G401.6 (cell line): Measurements from ENCODE around the gene PADI1.

Experiments used
- FAIRE-seq: peaks from 2 replicates; lab custom pipeline; 2012; peaks lifted over from hg19 to GRCh38; lab: Jason Lieb, UNC

PADI1 gene

DNA sequence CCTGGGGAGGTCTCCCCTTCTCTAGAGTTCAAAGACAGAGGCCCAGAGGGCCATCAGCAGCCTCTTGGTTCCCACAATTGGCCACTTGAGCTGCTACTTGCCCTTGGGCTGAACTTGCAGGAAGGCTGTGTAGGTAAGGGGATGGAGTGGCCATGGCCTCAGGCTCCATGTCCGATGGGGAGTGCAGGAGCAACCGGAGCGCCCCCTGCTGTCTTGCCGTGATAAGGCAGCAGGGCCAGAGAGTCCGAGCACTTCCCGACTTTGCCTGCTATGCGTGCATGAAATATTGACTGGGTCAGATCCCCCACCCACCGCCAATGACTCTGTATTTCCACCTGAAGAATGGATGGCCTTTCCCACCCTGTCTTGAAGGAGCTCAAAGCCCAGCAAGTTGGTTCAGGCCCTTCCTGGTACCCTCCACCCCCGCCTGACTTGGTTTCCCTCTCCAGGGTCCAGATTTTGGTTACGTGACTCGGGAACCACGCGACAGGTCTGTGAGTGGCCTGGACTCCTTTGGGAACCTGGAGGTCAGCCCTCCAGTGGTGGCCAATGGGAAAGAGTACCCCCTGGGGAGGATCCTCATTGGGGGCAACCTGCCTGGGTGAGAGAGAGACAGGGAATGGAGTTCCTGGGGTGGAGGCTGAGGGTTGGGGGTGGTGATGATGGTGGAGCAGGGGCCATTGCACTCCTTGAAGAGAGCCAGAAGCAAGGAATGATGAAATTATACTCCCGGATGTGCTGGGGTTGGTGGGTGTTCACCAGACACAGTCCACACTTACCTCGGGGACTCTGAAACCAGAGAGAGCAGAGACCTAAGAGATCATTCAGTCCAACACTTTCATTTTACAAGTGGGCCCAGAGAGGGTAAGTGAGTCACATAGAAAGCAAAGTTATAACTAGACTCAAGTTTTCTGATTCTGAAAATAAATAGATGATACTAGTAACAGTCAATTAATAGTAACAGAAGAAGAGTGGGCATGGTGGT lies 69.5 kb downstream of the PADI1 start:
- FAIRE-seq: no peak

- FAIRE-seq: no peak
Measured at GRCh38 chr1:17276568-17276967, 71.6 kb downstream of the PADI1 start.

- no peak for FAIRE-seq
Measured at GRCh38 chr1:17277511-17278159, 72.7 kb downstream of the PADI1 start.

DNA sequence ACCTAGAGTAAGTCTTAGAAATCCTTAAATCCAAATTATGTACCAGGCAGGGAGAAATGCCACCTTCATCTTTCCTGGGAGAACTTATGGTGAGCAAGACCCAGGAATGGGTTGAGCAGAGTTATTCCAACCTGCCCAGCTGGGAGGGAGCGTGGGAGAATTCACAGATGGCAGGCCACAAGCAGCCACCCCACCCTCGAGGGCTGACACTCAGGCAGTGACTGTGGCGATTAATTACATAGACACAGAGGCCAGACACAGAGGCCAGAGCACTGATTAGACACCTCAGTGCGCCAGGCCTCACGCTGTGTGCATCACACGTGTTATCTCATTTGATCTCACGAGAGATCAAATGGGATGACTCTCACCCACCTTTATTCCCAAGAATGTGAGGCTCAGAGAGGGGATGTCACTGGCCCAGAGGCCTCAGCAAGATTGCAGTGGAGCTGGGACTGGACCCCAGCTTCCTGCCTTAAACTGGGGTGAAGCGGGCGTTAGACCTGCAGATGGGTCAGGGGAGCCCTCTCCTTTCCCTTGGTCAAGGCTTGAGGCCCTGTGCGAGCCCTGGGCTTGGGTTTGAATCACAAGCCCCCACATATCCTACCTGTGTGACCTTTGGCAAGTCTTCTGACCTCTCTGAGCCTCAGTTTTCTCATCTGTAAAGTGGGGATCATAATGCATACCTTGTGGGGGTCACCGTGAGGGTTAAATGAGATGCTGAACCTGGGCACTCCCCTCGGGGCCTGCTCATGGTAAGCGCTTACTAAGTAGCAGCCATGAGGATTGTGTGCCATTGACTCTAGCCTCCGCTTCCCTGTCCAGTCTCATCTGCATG lies 74.3 kb downstream of the PADI1 start:
- no peak for FAIRE-seq

DNA sequence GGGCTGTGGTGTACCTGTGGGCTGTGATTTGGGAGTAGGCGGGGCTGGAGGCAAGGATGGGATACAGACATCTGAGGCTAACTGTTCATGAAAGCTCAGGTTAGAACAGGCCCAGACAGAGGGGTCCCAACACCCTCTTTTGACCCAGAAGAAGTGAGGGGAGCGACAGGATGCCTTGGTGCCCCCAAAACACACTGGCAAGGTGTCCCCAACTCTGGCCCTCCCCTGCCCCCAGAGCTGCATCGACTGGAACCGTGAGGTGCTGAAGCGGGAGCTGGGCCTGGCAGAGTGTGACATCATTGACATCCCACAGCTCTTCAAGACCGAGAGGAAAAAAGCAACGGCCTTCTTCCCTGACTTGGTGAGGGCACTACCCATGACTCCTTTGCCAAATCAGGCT lies 75.5 kb downstream of the PADI1 start:
- no peak for FAIRE-seq

DNA sequence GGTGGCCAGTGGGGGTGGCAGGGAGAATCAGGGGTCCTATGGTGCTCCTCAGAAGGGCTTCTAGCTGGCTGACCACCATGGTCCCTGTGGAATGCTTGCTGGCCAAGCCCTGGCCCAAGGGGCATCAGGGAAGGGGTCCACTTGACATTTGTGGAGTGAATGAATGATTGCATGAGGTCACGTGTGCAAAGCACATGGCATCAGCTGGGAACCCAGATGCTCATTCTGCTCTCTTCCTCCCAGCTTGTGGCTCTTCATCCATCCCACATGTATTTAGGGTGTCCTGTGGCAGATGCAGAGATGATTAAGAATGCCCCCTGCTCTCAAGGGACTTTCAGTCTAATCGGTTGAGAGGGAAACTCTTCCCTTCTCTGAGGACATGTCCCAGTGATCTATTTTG lies 76.0 kb downstream of the PADI1 start:
- FAIRE-seq: no peak

GRCh38 chr1:17281775-17282181 lies 76.8 kb downstream of the PADI1 start:
- no peak for FAIRE-seq

GRCh38 chr1:17282836-17283235 lies 77.9 kb downstream of the PADI1 start:
- no peak for FAIRE-seq

DNA sequence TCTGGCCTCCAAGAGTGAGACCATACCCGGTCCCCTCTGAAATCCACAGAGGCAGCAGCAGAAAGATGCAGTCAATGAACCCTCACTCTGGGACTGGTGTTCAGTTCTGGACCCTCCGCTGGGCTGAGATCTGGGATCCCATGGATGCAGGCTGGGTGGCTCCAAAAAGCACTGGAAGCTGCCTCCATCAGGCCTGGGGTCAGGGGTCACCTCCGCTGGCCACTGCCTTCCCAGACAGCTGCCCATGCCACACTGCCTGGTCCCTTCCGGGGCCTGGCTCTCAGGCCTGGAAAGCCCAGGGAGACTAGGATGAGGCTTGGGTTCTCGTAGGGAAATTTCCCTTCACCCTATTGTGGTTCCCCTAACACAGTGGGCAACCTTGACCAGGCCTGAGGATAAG lies 81.7 kb downstream of the PADI1 start:
- no peak for FAIRE-seq

- no peak for FAIRE-seq
Measured at GRCh38 chr1:17287130-17287776, 82.3 kb downstream of the PADI1 start.

GRCh38 chr1:17289721-17290120 lies 84.8 kb downstream of the PADI1 start:
- no peak for FAIRE-seq

DNA sequence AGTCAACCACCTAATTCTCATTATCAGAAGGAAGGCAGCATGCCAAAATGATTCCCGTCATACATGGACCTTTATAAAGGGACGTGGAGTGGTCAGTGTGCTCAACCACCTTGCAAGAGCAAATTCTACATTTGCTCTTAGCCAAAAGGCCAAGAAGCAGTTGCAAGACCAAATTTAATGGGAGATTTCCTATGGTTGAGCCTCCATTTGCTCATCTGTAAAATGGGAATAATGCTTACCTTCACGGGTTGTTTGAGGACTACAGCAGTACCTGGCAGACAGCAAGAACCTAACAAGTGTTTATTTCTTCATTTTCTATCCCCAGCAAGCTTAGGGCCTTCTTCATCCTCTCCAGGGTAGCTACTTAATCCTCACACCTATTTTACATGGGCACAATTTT lies 85.6 kb downstream of the PADI1 start:
- no peak for FAIRE-seq

DNA sequence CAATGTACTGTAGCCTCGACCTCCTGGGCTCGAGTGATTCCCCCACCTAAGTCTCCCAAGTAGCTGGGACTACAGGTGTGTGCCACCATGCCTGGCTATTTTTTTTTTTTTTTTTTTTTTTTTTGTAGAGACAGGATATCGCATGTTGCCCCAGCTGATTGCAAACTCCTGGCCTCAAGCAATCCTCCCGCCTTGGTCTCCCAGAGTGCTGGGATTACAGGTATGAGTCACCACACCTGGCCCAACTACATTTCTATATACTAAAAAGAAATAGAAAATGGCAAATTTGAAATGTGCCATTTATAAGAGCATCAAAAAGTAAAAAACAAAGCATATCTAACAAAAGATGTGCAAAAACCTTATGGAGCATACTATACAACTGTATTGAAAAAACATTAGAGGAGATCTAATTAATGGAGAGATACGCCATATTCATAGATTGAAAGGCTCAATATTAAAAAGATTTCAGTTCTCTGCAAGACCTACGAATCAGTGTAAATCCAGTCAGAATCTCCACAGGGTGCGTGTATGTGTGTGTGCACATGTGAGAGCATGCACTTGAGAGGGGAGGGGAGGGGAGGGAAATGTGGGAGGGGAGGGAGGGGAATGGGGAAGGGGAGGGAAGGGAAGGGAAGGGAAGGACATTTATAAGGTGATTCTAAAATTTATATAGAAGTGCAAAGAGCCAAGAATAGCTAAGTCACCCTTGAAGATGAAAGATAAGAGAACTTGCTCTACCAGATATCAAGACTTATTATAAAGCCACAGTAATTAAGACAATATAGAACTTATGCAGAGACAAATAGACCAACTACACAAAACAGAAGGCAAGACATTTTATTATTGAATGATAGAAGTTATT lies 87.6 kb downstream of the PADI1 start:
- no peak for FAIRE-seq

DNA sequence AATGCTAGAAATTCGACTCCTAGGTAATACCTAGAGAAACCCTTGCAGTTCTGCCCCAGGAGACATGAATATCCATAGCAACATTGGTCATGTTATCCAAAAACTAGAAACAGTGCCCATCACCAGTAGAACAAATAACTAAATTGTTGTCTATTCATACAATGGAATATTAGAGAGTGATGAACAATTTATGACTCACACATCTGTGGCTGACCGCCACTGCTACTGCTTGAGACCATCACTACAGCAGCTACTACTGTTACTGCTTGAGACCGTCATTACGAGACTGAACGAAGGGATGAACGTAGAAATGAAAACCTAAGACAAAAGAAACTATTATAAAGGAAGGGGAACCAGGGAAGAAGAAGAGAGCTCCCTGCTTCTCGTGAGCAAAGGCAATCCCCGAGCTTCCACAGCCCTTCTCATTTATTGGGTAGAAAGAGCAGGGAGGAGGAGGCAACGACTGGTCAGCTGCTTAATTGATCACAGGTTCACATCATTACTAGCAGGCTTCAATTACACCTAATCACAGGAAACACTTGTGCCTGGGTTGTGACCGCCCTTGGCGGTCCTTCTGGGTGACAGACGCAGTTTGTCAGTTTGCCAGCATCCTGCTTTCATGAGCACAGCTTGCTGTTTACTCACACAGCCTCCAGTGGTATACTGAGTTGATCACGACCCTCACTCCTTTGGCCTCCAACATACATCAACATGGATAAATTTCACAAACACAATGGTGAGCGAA lies 88.9 kb downstream of the PADI1 start:
- FAIRE-seq: no peak

GRCh38 chr1:17295292-17295691 lies 90.4 kb downstream of the PADI1 start:
- FAIRE-seq: no peak
